ENCODE measurements around the gene TRAPPC3. TPM values are rescaled to one million over a fixed set of nuclear protein-coding genes. Genes with fewer than 3 reads are reported as not detected.

The TRAPPC3 gene
- total RNA-seq, 1 donor: 111 TPM

- Histone ChIP-seq H2AFZ (ENCODE audit: low read length) (no peak overlapping the region), H3K79me2 (ENCODE audit: insufficient read depth, low read length) (no peaks in the 10 kb centered on the region), H3K9me3 (ENCODE audit: low read depth, low read length) (no peaks in the 10 kb centered on the region), H3K27me3 (ENCODE audit: insufficient read depth, low read length) (no peaks in the 10 kb centered on the region), H4K20me1 (ENCODE audit: insufficient read depth, low read length) (no peaks in the 10 kb centered on the region), H3K4me3 (ENCODE audit: insufficient read depth, low read length) (no peak overlapping the region), H3K4me1 (ENCODE audit: insufficient read depth, low read length) (peaks cover 34% of the 10 kb centered on the region), H3K4me2 (ENCODE audit: insufficient read depth, low read length) (no peak overlapping the region), H3K27ac (ENCODE audit: low read depth, low read length) (no peak overlapping the region), H3K36me3 (ENCODE audit: insufficient read depth, low read length) (no peaks in the 10 kb centered on the region)
- peak; percentile 39 for DNase-seq (ENCODE audit: insufficient read length, low spot score, missing footprints)
- no peak for TF ChIP-seq CTCF (IDR thresholded peaks at IDR 0.05; ENCODE audit: extremely low read depth, low read depth, low read length)
Measured at GRCh38 chr1:36118447-36119204, 30.7 kb downstream of the TRAPPC3 start.

GRCh38 chr1:36116901-36117300 is 32.4 kb downstream of the TRAPPC3 start:
- H3K36me3 ChIP-seq (ENCODE audit: insufficient read depth, low read length): no peaks in the 10 kb centered on the region
- H4K20me1 ChIP-seq (ENCODE audit: insufficient read depth, low read length): no peaks in the 10 kb centered on the region
- H3K4me1 ChIP-seq (ENCODE audit: insufficient read depth, low read length): peaks cover 31% of the 10 kb centered on the region
- H3K4me3 ChIP-seq (ENCODE audit: insufficient read depth, low read length): no peak overlapping the region
- no peaks in the 10 kb centered on the region for H3K9me3 ChIP-seq (ENCODE audit: low read depth, low read length)
- DNase-seq (ENCODE audit: insufficient read length, low spot score, missing footprints): peak; percentile 56
- H3K27ac ChIP-seq (ENCODE audit: low read depth, low read length): no peak overlapping the region
- no peaks in the 10 kb centered on the region for H3K79me2 ChIP-seq (ENCODE audit: insufficient read depth, low read length)
- H3K27me3 ChIP-seq (ENCODE audit: insufficient read depth, low read length): no peaks in the 10 kb centered on the region
- H3K4me2 ChIP-seq (ENCODE audit: insufficient read depth, low read length): no peak overlapping the region
- TF ChIP-seq CTCF (IDR thresholded peaks at IDR 0.05; ENCODE audit: extremely low read depth, low read depth, low read length): no peak
- H2AFZ ChIP-seq (ENCODE audit: low read length): no peak overlapping the region

DNA sequence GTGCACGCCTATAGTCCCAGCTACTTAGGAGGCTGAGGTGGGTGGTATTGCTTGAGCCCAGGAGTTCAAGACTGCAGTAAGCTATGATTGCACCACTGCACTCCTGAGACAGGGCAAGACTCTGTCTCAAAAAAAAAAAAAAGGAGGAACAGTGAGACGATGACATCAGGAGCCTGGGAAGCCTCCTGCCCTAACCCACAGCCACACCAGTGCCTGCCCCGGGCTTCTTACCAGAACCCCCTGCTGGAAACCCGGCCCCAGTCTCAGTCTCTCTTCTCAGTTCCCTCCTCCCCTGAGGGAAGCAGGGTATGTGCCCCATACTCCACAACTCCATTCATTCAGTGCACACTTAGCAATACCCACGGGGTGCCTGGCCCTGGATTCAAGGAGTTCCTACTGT is 33.4 kb downstream of the TRAPPC3 start:
- Histone ChIP-seq H3K4me3 (ENCODE audit: insufficient read depth, low read length) (no peak overlapping the region), H3K4me1 (ENCODE audit: insufficient read depth, low read length) (peaks cover 31% of the 10 kb centered on the region), H3K27ac (ENCODE audit: low read depth, low read length) (peak overlapping the region; percentile 61), H3K9me3 (ENCODE audit: low read depth, low read length) (no peaks in the 10 kb centered on the region), H3K27me3 (ENCODE audit: insufficient read depth, low read length) (no peaks in the 10 kb centered on the region), H3K4me2 (ENCODE audit: insufficient read depth, low read length) (peak overlapping the region; percentile 65), H3K36me3 (ENCODE audit: insufficient read depth, low read length) (no peaks in the 10 kb centered on the region), H4K20me1 (ENCODE audit: insufficient read depth, low read length) (no peaks in the 10 kb centered on the region), H2AFZ (ENCODE audit: low read length) (peak overlapping the region; percentile 53), H3K79me2 (ENCODE audit: insufficient read depth, low read length) (no peaks in the 10 kb centered on the region)
- DNase-seq (ENCODE audit: insufficient read length, low spot score, missing footprints): peak; percentile 94
- TF ChIP-seq CTCF (IDR thresholded peaks at IDR 0.05; ENCODE audit: extremely low read depth, low read depth, low read length): no peak

GRCh38 chr1:36115200-36115669 is 34.1 kb downstream of the TRAPPC3 start:
- no peaks in the 10 kb centered on the region for H3K27me3 ChIP-seq (ENCODE audit: insufficient read depth, low read length)
- TF ChIP-seq CTCF (IDR thresholded peaks at IDR 0.05; ENCODE audit: extremely low read depth, low read depth, low read length): no peak
- peak overlapping the region; percentile 65 for H3K4me2 ChIP-seq (ENCODE audit: insufficient read depth, low read length)
- peak overlapping the region; percentile 61 for H3K27ac ChIP-seq (ENCODE audit: low read depth, low read length)
- no peaks in the 10 kb centered on the region for H3K79me2 ChIP-seq (ENCODE audit: insufficient read depth, low read length)
- peak; percentile 96 for DNase-seq (ENCODE audit: insufficient read length, low spot score, missing footprints)
- H3K36me3 ChIP-seq (ENCODE audit: insufficient read depth, low read length): no peaks in the 10 kb centered on the region
- H3K9me3 ChIP-seq (ENCODE audit: low read depth, low read length): no peaks in the 10 kb centered on the region
- peaks cover 31% of the 10 kb centered on the region for H3K4me1 ChIP-seq (ENCODE audit: insufficient read depth, low read length)
- H4K20me1 ChIP-seq (ENCODE audit: insufficient read depth, low read length): no peaks in the 10 kb centered on the region
- H3K4me3 ChIP-seq (ENCODE audit: insufficient read depth, low read length): peak overlapping the region; percentile 30
- H2AFZ ChIP-seq (ENCODE audit: low read length): peak overlapping the region; percentile 72
